GM12864 (cell line): Measurements from ENCODE around the gene COL25A1.

Source experiments
- DNase-seq: peaks from one replicate; pipeline ENCODE4 v3.0.0-alpha.2; 2011; ENCODE audit warnings: low read depth
- H3K4me3 ChIP-seq: 2 replicates; pipeline ENCODE4 v1.5.1; 2011; ENCODE audit warnings: mild to moderate bottlenecking, low read depth, low read length, control low read depth
- TF ChIP-seq, protein P1 (sequence below): IDR thresholded peaks from 2 replicates; pipeline ENCODE4 v1.5.1; 2011; ENCODE audit warnings: low read depth, mild to moderate bottlenecking, moderate library complexity, low read length, control low read depth, inconsistent platforms; ENCODE audit errors: missing control alignments

The COL25A1 gene

DNA sequence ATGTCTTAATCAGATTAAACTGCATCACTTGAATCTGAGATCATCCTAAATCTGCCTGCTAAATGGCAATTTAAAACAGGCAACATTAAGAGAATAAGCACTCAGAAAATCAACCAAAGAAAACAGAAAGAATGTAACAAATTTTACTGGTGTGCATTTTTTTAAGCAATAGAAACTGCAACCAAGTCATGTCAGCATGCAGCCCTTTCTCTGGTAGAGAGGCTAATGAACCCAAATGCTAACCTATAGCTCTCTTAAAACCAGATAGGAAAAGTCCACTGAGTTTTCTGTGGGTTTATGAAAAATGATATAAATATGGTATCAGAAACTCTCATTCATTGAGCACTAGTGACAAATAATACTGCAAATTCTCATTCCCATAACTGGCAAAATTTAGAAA lies 35.6 kb downstream of the COL25A1 start:
- DNase-seq = no peak
- TF ChIP-seq, protein P1, sequence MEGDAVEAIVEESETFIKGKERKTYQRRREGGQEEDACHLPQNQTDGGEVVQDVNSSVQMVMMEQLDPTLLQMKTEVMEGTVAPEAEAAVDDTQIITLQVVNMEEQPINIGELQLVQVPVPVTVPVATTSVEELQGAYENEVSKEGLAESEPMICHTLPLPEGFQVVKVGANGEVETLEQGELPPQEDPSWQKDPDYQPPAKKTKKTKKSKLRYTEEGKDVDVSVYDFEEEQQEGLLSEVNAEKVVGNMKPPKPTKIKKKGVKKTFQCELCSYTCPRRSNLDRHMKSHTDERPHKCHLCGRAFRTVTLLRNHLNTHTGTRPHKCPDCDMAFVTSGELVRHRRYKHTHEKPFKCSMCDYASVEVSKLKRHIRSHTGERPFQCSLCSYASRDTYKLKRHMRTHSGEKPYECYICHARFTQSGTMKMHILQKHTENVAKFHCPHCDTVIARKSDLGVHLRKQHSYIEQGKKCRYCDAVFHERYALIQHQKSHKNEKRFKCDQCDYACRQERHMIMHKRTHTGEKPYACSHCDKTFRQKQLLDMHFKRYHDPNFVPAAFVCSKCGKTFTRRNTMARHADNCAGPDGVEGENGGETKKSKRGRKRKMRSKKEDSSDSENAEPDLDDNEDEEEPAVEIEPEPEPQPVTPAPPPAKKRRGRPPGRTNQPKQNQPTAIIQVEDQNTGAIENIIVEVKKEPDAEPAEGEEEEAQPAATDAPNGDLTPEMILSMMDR = no peak
- H3K4me3 ChIP-seq = no peak overlapping the region

DNA sequence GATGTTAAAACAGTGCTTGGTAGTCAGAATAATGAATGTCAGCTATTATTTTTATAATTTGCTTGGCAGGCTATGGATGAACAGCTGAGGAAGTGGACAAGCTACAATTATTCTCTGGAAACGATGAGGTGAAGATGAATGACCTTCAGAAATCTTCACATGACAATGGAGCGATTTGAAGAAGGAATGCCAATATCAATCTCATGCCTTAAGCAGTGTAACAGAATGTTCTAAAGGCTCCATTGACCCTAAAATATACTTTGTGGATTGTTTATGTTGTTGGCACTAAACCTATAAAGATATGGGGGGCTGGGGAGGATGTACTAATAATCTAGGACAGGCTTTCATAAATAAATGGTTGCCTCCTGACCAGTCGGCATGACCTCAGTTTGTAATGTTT lies 36.2 kb downstream of the COL25A1 start:
- no peak for DNase-seq
- H3K4me3 ChIP-seq = no peak overlapping the region
- TF ChIP-seq, protein P1 = no peak

DNA sequence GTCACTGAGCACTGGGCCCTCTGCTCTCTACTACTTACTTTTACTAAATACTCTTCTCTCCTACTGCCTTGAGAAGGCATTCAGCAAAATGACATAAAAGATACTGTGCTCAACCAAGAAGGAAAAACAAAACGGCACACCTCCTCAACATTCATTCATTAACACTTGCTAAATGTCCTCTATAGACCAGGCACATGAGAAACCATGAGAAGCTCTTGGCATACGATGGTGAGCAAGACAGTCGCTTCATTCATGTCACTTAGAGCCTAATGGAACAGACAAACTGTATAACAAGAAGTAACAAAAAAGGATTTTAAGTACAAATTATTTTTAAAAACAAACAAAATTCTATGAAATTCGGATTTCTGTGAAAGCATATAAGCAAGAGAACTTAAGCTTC lies 38.7 kb downstream of the COL25A1 start:
- no peak for DNase-seq
- TF ChIP-seq, protein P1 = no peak
- H3K4me3 ChIP-seq = no peak overlapping the region

DNA sequence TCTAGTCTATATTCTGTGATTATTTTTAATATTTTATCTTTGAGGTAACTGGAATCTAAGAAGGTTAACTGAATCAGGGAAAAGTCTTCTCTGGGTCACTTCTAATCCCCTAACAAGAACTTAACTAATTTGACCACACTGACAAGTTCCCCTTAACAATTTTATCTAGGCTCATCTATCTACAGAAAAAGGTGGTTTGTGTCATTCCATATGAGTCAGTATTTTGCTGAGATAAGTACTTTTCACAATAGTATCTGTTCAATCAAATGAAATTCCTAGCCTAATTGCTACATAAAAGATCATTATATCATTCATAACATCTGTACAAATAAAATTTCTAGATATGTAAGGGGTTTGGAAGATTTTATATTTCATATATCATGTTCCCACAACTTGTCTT lies 45.6 kb downstream of the COL25A1 start:
- no peak for DNase-seq
- no peak overlapping the region for H3K4me3 ChIP-seq
- TF ChIP-seq, protein P1 = no peak

DNA sequence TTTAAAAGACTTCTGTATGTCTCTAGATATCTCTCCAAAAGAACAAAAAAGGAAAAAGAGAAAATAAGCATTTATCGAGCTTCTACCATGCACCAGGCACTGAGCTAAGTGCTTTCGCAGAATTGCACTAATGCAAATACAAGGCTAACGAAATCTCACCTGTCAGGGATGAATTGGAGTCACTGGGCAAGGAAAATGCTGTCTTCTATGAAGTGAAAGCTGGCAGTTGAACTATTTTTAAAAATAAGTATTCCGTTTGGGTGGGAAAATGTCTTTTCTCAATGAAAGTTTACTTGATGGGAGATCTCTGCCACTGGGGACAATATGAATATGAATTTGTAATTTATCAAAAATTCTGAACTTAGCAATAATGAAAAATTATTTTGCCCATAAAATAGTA lies 47.6 kb downstream of the COL25A1 start:
- no peak overlapping the region for H3K4me3 ChIP-seq
- TF ChIP-seq, protein P1 = no peak
- DNase-seq = no peak

DNA sequence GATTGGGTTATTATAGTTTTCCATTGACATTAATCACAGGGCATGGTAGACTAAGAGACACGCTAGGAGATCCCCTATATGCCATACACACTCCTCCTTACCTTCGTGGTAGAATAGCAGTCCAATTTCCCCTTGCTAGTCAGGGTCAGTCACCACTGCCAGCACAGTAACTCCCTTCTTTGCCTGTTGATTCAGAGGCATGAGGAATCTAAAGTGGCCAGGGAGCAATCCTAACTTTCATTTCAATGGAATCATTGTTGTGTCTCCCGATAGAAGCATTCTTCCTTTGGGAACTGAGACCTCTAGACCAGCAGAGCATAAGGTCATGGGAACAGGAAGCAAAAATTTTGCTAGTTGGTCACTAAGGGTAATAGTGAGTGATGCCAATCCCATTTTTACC lies 51.1 kb downstream of the COL25A1 start:
- no peak for DNase-seq
- H3K4me3 ChIP-seq = no peak overlapping the region
- TF ChIP-seq, protein P1 = no peak

DNA sequence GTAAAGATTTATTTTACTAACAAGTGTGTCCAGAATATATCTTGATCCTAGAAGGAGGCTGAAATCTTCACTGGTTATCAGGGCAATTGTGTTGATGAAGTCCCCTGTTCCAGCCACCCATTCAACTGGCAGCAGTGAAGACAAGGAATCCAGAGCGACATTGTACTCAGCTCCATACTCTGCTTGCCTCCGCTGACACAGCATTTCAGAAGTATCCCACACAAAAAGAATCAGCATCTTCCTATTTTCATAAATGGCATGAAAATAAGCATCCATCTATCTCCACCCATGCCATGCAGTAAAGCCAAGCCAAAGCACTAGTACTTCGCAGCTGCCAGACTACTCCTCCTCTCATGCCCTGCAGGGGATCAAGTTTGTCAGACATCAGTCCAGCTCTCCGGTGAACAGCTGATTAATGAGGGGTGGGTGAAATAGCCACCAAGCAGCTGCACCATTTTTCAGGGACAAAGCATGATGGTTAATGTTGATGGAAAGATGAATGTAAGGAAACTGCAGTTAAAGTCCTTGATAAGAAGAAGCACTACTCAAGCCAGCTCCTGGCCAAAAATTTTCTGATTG lies 54.0 kb downstream of the COL25A1 start:
- no peak for DNase-seq
- no peak overlapping the region for H3K4me3 ChIP-seq
- TF ChIP-seq, protein P1 = no peak
